ENCODE results near the gene C17orf113. TPM values are rescaled to one million over a fixed set of nuclear protein-coding genes. Genes with fewer than 3 reads are reported as not detected.
"Not testable (repeated sequence)": the region's sequence is repeated elsewhere in the genome, so short reads cannot be mapped to it uniquely, and the experiment has no call there.

C17orf113 gene
- total RNA-seq, 1 donor from 2014 or later: 0.70 TPM

- DNase-seq (ENCODE audit: extremely low read depth, low read depth, low spot score): no peak
Measured at GRCh38 chr17:42042598-42043319, 7.6 kb downstream of the C17orf113 start.

GRCh38 chr17:42041619-42042018, 8.8 kb downstream of the C17orf113 start:
- DNase-seq (ENCODE audit: extremely low read depth, low read depth, low spot score): no peak

- DNase-seq (ENCODE audit: extremely low read depth, low read depth, low spot score): no peak
Measured at GRCh38 chr17:42040818-42041217, 9.6 kb downstream of the C17orf113 start.

- no peak for DNase-seq (ENCODE audit: extremely low read depth, low read depth, low spot score)
Measured at GRCh38 chr17:42039794-42040763, 10.3 kb downstream of the C17orf113 start.

- no peak for DNase-seq (ENCODE audit: extremely low read depth, low read depth, low spot score)
Measured at GRCh38 chr17:42038221-42038973, 12.0 kb downstream of the C17orf113 start.

GRCh38 chr17:42034059-42034458, 16.3 kb downstream of the C17orf113 start:
- DNase-seq (ENCODE audit: extremely low read depth, low read depth, low spot score): no peak

- DNase-seq (ENCODE audit: extremely low read depth, low read depth, low spot score): no peak
Measured at GRCh38 chr17:42031584-42031983, 18.8 kb downstream of the C17orf113 start.

- DNase-seq (ENCODE audit: extremely low read depth, low read depth, low spot score): no peak
Measured at GRCh38 chr17:42028791-42029127, 21.6 kb downstream of the C17orf113 start.

- DNase-seq (ENCODE audit: extremely low read depth, low read depth, low spot score): no peak
Measured at GRCh38 chr17:42027961-42028790, 22.2 kb downstream of the C17orf113 start.

GRCh38 chr17:42027590-42027889, 22.9 kb downstream of the C17orf113 start:
- DNase-seq (ENCODE audit: extremely low read depth, low read depth, low spot score): no peak

- no peak for DNase-seq (ENCODE audit: extremely low read depth, low read depth, low spot score)
Measured at GRCh38 chr17:42026857-42027589, 23.4 kb downstream of the C17orf113 start.

- no peak for DNase-seq (ENCODE audit: extremely low read depth, low read depth, low spot score)
Measured at GRCh38 chr17:42025936-42026335, 24.5 kb downstream of the C17orf113 start.

GRCh38 chr17:42025191-42025579, 25.2 kb downstream of the C17orf113 start:
- no peak for DNase-seq (ENCODE audit: extremely low read depth, low read depth, low spot score)

GRCh38 chr17:42023524-42024349, 26.7 kb downstream of the C17orf113 start:
- DNase-seq (ENCODE audit: extremely low read depth, low read depth, low spot score): no peak

GRCh38 chr17:42020845-42021244, 29.6 kb downstream of the C17orf113 start:
- not testable (repeated sequence) for DNase-seq (ENCODE audit: extremely low read depth, low read depth, low spot score)

- no peak for DNase-seq (ENCODE audit: extremely low read depth, low read depth, low spot score)
Measured at GRCh38 chr17:42019509-42020404, 30.6 kb downstream of the C17orf113 start, which contains the start of gene NKIRAS2. NKIRAS2 (plus strand) TSS chr17:42020090; CDS start chr17:42021578, 1,488 bp downstream.

GRCh38 chr17:42018988-42019387, 31.4 kb downstream of the C17orf113 start:
- no peak for DNase-seq (ENCODE audit: extremely low read depth, low read depth, low spot score)

GRCh38 chr17:42018339-42018738, 32.1 kb downstream of the C17orf113 start:
- no peak for DNase-seq (ENCODE audit: extremely low read depth, low read depth, low spot score)

Data from glomerular endothelial cell (primary cell).